ENCODE measurements around the gene ZFHX3.

GRCh38 chr16:72884573-72884972 is 163.4 kb downstream of the ZFHX3 start:
- no peak for TF ChIP-seq CTCF (IDR thresholded peaks at IDR 0.05)
- no peak for TF ChIP-seq POLR2A (IDR thresholded peaks at IDR 0.05)

All from testis (tissue), 2 donors.